Head of caudate nucleus (tissue), 42 donors: ENCODE measurements around the gene EFNA3.

ENCODE experiments used
- DNase-seq, 42 donors: peaks; one replicate each; pipeline versions ENCODE4 v3.0.0 to v3.0.0-alpha.2; 2020 to 2021; ENCODE audit warnings: mixed read lengths in 7 of 42
- intact Hi-C: fragments of 100-400 bp; cut with DNase I; formaldehyde crosslinking; loops from one replicate; pipeline ENCODE4 v1.15.0; 2022

EFNA3 gene

DNA sequence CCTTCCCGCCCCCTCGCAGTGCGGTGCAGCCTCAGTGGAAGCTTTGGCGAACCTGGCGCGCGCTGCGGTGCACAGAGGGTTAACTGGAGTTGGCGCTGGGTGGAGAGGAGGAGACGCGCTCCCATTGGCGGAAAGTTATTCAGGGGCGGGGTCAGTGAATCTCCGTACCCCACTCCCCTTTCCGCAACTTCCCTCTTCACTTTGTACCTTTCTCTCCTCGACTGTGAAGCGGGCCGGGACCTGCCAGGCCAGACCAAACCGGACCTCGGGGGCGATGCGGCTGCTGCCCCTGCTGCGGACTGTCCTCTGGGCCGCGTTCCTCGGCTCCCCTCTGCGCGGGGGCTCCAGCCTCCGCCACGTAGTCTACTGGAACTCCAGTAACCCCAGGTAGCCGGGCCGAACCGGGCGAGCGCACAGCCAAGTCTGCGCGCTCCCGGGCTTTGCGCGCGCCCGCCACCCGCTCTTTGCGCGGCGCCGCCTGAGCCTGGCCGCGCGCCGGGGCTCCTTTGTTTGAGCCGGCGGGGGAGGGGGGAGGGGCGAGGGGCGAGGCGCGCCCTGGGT is 15.0 kb upstream of the EFNA3 start, which contains the start of gene EFNA4:
EFNA4 (plus strand) TSS at position 191 of the 561 bp plus-strand sequence; CDS start at position 275, 84 bp downstream.
- DNase-seq = peak in 39 of 42 donors; percentile 35 to 89 (median 74)
- intact Hi-C loops = loop anchor here (10.0 kb wide), 1 partner anchor 59 kb away; the partner anchor contains the start of gene ZBTB7B

DNA sequence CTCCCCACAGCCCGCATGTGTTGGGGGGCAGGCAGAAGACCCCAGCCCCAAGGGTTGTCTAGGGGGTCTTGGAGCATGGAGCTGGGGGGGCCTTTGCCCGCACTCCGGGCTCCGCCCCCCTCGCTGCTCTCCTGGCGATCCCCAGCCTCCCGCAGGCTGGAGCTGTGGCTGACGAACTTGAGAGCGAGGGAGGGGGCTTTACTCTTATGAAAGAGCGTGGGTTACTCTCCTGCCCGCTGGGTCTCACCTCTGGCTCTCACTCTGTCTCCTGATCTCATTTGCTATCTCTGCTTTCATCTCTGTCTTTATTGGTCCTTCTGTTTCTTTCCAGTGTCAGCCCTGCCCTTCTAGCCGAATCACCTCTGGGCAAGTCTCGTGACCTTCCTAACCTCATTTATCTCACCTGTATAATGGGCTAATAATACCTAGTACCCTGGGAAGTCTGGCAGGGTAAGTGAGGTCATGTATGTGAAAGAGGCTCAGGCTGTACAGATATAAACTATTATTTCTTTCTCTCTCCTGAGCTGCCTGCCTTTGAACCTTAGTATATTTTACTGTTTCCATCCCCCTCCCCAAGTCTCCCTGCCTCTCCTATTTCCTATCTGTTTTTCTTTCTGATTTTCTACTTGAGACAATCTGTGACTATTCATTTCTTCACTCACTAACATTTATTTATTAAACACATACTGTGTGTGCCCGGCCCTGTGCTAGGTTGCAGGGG is 14.4 kb upstream of the EFNA3 start:
- peak in 1 of 42 donors; percentile 3 for DNase-seq
- intact Hi-C loops = loop anchor here (10.0 kb wide), 1 partner anchor 59 kb away; the partner anchor contains the start of gene ZBTB7B

DNA sequence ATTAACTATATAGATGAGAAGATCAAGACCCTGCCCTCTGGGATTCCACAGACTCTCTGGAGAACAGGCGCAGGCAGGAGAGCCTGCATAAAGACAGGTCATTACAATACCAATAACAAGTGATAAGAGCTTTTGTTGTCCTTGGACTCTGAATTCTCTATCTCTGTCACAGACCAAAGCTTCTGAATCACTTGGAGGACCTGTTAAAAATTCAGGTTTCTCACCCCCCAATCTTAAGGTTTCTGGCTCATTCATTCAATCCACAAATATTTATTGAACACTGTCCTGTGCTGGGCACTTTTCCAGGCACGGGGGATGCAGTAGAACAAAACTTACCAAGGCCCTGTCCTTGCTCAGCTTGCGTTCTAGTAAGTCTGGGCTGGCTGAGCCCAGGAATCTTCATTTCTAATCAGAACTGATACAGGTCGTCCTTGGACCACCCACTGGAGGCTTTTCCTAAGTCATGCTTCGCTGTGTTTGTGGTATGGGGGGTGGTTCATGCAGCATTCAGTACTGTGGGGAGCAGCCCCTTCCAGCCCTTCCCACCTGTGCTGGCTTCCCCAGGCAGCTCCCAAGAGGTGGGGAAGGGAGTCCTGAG is 13.7 kb upstream of the EFNA3 start:
- intact Hi-C loops = loop anchor here (10.0 kb wide), 1 partner anchor 60 kb away; the partner anchor contains the start of gene ZBTB7B
- no peak for DNase-seq

DNA sequence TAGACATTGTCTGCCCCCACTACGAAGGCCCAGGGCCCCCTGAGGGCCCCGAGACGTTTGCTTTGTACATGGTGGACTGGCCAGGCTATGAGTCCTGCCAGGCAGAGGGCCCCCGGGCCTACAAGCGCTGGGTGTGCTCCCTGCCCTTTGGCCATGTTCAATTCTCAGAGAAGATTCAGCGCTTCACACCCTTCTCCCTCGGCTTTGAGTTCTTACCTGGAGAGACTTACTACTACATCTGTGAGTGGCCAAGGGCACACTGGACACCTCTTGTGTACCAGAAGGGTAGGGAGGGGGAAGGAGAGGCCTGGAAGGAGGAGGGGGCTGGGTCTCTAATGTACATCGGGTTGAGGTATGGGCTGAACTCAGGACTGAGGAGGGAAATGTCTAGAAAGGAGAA is 11.9 kb upstream of the EFNA3 start:
- no peak for DNase-seq
- intact Hi-C loops = loop anchor here (10.0 kb wide), 1 partner anchor 62 kb away; the partner anchor contains the start of gene ZBTB7B

DNA sequence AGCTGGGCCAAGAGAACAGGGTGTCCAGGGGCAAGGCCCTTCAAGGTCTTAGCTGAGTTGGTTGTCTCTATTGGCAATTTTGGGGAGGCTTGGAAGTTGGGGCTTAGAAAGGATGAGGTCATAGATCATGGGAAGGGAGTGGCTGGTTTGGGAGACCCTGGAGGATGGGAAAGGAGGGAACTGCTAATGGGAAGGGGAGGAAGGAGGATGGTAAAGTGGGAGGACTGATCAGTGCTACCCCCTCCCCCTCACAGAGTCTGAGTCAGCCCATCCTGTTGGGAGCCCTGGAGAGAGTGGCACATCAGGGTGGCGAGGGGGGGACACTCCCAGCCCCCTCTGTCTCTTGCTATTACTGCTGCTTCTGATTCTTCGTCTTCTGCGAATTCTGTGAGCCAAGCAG is 10.0 kb upstream of the EFNA3 start:
- intact Hi-C loops = loop anchor here (10.0 kb wide), 1 partner anchor 64 kb away; the partner anchor contains the start of gene ZBTB7B
- DNase-seq = no peak

DNA sequence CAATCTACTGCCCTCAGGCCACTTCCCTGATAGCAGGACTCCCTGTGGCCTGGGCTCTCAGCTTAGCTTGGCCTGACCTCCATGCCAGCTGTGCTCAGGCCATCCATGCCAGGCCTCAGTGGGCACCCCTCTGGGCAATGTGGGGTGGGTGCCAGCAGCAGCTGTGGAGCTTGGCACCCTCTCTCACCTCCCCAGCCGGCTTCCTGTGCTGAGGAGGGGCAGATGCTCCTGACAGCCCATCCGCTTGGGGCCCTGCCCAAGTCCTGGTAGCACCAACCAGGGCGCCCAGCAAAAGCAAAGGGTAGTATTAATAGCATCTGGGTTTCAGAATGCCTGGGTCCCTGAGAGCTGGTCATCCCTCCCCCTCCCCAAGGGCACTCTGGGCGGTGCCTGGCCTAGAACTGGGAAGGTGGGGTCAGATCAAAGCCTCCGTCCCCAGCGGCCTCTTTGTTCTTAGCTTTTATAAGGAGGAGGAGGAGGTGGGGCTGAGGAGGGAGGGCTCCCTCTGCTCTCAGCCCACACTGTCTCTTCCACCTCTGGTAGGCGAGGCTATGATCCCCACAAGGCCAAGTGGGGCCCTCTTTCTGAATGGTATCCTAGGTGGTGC is 9.0 kb upstream of the EFNA3 start:
- intact Hi-C loops = loop anchor here (10.0 kb wide), 1 partner anchor 65 kb away; the partner anchor contains the start of gene ZBTB7B
- peak in 11 of 42 donors; percentile 24 to 67 (median 43) for DNase-seq

DNA sequence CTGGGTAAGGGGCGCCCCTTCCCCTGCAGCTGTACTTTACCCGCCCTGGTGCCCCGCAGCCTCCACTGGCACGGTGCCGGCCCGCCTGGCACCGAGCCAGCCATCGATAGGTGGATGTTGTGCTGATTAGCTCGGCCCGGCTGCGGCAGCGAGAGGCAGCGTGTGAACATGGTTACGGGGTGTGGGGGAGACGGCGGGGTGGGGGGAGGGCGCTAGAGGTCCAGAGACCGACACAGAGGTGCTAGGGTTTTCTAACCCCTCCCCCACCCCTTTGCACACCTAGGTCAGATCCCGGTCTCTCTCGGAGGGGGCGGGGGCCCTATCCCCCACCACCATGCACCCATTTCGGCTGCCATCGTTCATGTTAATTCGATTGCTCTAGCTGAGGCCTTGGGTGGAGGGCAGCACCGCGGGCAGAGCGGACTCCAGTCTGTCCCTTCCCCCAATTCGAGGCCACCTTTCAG is 8.4 kb upstream of the EFNA3 start:
- intact Hi-C loops = no loop called here
- peak in 6 of 42 donors; percentile 30 to 45 (median 37) for DNase-seq

DNA sequence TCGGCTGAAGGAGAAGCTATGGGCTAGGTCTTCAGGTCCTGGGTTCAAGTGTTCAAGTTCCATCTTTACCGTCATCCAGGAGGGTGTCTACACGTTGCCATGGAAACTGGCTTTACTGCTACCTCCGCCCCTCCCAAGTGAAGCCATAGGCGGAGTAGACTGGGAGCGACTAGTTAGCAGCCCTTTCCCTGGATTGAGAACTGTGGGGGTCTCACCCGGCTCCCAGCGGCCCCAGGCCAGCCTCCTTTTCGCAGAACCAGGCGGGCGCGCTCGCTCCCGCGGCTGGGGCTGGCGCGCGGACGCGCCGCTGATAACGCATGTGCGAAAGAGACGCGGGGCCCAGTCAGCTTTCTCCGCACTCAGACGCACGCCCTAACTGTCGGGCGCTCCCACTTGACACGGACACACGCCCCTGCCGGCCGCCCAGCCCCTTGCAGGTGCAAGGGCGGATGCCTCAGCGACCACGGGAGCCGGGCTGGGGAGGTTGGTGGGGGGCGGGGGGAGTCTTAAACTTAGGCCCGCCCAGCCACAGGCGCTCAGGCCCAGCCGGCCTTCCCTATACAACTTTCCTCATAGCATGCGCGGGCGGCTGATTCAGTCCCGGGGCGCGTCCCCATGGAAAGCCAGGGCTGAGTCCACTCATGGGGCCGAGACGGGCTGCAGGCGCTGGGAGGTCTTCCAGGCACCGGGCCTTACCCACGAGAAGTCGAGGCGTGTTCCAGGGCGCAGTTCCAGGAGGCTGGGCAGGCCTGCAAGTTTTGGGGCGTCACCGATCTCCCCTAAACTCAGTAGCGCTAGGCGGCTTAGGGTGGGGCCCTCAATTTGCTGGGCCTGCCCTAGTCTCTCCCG is 7.7 kb upstream of the EFNA3 start:
- intact Hi-C loops = no loop called here
- peak in 41 of 42 donors; percentile 44 to 87 (median 75) for DNase-seq

DNA sequence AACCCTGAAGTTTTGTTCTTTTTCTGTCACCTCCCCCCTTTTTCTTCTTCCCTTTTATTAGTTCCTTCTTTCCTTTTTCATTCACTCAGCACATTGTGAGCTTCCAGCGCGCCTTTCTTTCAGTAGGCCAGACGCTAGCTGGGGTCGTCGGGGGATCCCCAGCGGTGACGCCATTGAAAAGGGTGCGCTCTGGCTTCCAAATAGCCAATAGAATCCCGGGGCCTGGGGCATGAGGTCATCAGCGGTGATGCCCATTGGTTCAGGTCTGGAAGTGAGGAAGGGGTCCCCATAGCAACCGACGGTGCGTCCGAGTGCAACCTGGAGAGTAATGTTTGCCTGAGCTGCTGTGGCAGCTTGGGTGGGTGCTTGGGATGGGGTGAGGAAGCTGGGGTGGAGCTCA is 6.9 kb upstream of the EFNA3 start:
- DNase-seq = no peak
- intact Hi-C loops = no loop called here

DNA sequence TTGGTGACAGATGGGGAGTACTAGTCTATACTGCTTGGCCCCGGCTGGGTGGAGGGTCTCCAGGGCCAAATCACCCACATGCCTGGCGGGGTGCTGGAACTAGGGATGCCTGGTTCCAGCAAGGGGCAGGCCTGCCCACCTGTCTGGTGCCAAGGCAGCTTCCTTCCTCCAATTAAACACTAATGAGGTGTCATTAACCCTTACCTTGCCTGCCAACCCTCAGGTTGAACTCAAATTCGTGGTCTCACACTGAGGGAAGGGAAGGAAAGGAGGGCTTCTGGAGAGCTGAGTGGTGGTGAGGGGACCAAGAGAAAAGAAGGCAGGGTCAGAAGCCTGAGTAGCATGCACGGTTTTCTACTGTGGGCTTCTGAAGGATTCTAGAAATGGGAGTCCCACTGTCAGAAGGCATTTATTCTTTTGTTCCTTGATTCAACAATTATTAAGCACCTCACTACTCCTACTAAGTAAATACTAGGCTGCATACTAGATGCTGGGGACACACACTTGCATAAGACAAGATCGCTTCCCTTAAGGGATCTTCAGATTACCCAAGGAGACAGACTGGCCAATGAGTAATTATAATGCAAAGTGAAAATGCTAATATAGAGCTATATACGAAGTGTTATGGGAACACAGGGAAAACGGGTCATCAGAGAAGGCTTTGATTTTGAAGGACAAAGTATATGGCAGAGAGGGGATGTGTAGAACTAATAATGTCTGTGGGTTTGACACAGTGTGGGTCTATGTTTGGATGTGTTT is 5.9 kb upstream of the EFNA3 start:
- intact Hi-C loops = no loop called here
- DNase-seq = no peak

DNA sequence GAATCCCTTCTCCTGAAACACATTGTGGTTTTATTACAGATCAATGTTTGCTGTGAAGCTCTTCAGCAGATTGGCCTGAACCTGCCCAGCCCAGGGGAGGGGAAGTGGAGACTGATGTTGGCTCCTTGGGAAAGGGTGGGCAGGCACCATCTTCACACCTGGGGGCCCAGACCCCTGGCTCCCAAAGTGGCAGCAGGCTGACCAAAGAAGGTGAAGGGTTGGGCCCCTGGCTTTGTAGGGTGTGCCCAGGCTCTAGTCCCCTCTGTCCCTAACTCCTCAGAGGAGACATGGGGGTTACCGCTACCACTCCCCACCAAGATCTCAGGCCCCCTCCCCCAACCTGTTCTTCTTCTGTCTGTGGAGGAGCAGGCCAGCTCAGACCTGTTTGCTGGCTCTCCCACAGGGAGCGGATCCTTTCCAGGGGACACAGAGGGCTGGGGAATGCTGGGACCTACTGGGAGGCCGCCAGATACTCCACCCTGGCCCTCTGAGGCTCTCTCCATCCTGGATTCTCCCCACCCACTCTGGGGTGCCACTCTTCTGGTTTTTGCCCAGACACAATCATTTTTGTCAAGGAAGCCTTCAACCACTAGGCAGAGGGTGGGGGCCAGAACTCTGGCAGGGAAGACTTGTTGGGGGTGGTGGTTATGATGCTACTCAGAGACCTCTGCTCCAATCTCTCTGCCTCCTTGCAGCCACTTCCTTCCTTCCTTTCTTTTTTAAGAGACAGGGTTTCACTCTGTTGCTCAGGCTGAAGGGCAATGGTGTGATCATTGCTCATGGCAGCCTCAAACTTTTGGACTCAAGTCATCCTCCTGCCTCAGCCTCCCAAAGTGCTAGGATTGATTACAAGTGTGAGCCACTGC is 5.0 kb upstream of the EFNA3 start:
- no peak for DNase-seq
- intact Hi-C loops = no loop called here

DNA sequence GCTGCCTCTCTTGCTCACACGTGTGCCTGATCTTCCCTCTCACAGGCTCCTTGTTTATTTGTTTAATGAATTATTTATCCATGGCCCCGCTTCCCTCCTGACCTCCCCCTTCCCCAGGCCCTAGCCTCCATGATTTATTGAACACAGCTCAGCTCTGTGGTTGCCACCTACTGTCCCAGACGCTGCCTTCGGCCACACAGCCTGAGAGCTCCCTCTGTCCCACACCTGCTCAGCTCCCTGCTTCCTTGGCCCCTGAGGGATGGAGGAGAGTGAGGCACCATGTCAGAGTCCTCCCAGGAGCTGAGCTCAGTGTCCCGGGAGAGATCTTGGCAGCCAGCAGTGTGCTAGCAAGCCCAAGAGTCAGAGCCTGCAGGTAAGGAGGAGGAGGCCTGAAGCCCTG is 3.1 kb upstream of the EFNA3 start:
- DNase-seq = no peak
- intact Hi-C loops = no loop called here

DNA sequence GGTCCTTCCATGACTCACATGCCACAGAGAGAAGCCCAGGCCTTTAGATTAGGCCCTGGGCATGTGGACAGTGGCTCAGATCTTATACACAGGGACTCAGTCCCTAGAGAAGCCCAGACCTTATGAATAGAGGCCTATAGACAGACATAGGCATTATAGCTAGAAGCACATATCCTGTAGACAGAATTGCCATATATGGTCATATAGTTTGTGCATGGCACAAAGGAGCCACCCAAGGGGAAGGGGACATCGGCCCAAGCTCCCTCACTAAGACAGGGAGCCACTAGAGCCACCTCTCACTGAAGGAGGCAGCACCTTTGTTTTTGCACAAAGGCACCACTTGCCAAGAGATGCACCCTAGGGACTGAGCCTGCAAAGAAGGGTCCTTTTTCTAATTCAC is 2.3 kb upstream of the EFNA3 start:
- intact Hi-C loops = no loop called here
- no peak for DNase-seq

DNA sequence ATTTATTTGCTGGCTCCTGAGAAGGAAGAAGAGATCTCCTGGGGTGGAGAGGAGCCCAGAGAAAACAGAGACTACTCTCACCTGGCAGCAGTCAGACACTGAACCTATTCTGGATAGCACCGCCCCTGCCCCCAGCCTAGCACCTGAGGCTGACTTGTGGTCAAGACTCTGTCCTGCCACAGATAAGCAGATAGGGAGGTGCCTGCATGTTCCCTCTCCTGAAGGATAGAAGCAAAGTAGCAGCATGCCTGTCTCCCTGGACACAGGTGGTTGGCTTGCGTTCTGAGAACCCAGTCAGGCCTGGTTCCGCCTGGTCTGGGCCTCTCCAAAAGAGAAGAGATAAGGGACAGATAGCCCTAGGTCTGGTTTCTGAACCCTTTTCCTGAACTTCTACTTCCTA is 1.3 kb upstream of the EFNA3 start:
- no peak for DNase-seq
- intact Hi-C loops = no loop called here

DNA sequence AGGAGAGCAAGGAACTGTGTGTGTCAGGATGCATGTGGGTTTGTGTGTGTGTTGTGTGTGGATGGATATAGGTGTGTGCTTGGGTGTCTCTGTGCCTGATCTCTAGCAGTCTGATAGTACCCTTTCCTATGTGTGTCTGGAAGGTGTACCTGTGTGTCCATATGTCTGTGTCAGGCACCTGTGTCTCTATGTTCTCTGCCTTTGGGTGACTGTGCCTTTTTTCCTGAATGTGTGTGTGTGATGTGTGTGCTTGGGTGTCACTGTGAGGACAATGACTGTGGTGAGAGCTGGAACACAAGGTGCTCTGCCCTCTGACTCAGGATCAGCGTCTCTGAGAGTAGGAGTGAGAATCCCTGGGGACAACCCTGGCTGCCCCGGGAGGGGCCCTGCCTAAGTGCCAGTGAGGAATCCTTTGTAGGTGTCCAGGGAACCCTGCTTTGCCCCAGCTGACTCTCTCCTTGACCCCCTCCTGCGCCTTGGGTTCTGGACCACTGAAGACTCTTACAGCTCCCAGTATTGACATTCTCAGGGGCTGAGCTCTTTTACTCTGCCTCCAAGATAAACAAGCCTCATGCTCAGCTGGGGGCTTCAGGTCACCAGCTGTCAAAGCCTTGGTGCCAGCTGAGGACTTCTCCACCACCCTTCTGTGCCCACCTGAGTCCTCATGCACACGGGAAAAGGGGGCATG is 735 bp upstream of the EFNA3 start:
- intact Hi-C loops = no loop called here
- no peak for DNase-seq

DNA sequence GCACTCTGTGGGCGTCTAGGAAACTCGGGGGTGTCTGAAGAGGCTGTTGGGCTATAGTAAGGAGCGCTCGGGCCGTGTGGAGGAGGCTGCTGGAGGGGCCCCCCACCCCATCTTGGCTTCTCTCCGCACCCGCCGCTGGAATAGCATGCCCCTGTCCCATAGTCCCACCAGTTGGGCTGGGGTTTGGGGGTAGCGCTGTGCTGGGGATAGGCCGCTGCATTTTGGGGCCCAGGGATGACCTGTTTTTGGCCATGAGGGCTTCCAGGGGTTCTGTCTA is 511 bp downstream of the EFNA3 start:
- DNase-seq = no peak

More for the DNA sequence above, 511 bp downstream of the EFNA3 start:
- intact Hi-C loops = no loop called here
